NCI-H524 (cell line): Measurements from ENCODE around the gene CHST2.
A peak's percentile ranks its signal among the peaks of the same experiment; 100 is the strongest.
"Not testable (repeated sequence)": the region's sequence is repeated elsewhere in the genome, so short reads cannot be mapped to it uniquely, and the experiment has no call there.

ENCODE experiments used
- DNase-seq, 2 experiments: peaks; one replicate each; lab custom pipeline; 2025; lab: John Stamatoyannopoulos, UW

Gene CHST2

DNA sequence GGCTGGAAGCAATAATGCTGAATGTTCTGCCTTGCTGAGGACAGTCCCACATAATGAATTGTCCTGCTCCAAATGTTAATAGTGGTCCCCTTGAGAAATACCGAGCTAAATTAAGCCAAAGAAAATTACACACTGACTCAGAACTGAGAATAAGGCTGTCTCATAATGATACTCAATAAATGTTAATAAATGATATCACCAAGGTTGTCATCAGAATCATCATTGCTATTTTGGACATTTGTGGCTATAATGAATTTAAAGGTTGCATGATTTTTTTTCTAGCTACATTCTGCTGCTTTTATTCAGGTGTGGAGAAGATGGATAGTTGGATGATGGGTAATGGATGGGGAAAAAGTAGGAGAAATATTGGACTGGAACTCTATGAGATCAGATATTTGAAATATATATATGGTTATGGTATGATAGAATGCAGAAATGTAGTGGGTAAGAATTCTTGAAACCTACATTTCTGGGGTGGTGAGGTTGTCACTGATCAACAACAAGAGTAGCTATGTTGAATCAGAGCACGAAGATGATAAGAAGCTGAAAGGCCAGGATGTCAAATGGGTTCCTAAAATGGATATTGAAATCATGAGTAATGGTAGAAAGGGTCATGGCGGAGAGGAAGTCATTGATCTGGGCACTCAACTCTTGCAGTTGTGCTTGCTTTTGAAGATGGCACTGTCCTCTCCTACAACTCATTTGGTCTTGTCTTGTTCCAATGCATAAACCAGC lies 12.8 kb downstream of the CHST2 start:
- no peak for DNase-seq

- peak in 1 of 2 experiments; percentile 12 for DNase-seq
These were observed 14.9 kb downstream of the CHST2 start for GRCh38 chr3:143134471-143134870.

DNA sequence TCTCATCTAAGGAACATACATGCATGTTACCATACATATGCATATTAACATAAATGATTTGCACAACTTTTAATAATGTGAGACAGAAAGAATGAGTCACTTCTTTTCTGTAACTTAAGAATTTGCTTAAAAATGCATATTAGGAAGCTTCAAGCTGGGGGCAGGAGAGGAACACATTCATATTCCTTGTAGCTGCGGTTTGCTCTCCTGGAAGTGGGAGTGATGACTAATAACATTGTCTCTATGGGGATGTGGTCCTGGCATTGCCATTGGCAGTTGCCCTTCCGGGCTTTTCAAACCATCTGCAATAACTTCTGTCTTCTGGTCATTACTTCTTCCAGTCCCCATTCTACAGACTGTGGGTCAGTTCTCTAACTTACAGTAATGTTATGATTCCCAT lies 15.6 kb downstream of the CHST2 start:
- no peak for DNase-seq

- DNase-seq = no peak
These were observed 18.0 kb downstream of the CHST2 start for GRCh38 chr3:143137435-143138036.

DNA sequence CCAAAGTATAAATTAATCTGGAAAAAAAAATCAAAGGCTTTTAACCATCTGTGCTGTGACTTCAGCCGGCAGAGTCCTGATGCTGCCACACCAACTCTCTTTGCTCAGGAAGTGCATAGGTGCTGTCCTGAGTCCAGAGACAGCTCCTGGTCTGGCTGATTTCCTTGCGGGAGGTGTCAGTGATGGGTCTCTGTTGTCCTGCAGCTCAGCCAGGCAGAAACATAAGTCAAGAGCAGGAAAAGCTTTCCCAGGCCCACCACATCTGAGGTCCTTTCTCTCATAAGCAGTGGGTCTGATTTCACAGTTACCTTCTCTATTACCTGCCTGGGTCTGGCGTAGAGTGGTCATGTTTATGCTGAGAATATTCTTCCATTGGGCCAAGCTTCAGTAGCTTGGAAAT lies 19.4 kb downstream of the CHST2 start:
- no peak for DNase-seq

- DNase-seq = no peak
These were observed 20.2 kb downstream of the CHST2 start for GRCh38 chr3:143139762-143140161.

DNA sequence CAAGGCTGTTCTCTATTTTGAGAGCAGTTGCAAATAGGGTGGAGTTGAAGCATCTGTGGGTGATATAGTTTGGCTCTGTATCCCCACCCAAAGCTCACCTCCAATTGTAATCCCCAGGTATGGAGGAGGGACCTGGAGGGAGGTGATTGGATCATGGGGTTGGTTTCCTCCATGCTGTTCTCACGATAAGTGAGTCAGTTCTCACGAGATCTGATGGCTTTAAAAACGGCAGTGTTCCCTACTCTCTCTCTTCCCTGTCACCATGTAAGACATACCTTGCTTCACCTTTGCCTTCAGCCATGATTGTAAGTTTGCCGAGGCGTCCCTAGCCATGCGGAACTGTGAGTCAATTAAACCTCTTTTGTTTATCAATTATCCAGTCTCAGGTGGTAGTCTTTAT lies 21.0 kb downstream of the CHST2 start:
- no peak for DNase-seq

DNA sequence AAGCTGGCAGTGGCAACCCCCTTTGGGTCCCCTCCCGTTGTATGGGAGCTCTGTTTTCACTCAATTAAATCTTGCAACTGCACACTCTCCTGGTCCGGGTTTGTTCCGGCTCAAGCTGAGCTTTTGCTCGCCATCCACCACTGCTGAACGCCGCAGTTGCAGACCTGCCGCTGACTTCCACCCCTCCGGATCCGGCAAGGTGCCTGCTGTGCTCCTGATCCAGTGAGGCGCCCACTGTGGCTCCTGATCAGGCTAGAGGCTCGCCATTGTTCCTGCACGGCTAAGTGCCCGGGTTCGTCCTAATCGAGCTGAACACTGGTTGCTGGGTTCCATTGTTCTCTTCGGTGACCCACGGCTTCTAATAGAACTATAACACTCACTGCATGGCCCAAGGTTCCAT lies 22.8 kb downstream of the CHST2 start:
- no peak for DNase-seq

- DNase-seq = no peak
These were observed 26.3 kb downstream of the CHST2 start for GRCh38 chr3:143145906-143146305.

- no peak for DNase-seq
These were observed 27.1 kb downstream of the CHST2 start for GRCh38 chr3:143146486-143147274.

GRCh38 chr3:143147707-143148106 lies 28.1 kb downstream of the CHST2 start:
- no peak for DNase-seq

GRCh38 chr3:143150071-143150470 lies 30.5 kb downstream of the CHST2 start:
- no peak for DNase-seq

DNA sequence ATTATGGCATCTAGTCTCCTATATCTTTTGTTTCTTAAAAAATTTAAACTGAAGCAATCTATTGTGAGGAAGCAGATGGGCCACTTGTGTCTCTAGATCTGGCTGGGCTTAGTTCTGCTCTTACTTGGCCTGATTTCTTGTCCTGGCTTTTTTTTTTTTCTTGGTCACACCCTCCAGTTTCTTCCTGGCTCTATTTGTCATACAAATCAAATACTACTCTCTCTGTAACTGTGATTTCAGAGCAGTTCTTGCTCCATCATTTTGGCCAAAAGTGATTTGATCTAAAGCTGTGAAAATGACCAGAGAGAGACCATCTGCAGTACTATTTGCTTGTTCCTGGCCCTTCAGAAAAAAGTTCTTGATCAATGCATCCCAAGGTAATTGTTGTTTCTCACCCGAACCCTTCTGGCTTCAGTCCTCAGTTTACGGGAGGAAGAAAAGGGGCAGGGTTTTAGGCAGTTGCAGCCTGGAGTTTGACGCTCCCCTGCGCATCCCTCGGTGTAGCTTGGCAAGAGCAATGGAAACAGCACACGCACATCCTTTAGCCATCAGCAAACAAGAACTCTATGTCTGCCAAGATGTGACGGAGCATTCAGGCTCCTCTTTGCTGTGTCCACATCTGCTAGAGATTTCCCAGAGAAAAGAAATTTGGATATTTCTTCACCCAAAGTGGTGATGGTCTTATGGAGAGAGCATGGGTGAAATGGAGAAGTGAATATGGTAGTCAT lies 31.6 kb downstream of the CHST2 start:
- DNase-seq = no peak

DNA sequence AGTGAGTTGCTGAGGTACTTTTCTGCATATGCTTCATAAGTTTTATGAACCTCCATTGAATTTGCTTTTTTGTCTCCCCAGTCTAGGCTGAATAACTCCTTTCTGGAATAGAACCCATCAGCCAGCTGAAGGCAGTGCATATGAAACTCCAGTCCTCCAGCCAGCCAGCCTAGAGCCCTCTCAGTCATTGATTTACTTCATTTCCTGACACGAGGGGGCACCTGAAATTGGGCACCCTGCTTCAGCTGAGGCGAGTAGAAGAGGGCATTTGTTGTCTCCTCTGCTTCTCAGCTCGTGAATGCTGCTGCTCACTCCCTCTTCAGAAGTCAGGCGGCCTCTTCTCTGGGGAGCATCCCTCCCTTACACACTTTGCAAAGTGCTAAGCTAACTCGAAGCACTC lies 32.5 kb downstream of the CHST2 start:
- no peak for DNase-seq

DNA sequence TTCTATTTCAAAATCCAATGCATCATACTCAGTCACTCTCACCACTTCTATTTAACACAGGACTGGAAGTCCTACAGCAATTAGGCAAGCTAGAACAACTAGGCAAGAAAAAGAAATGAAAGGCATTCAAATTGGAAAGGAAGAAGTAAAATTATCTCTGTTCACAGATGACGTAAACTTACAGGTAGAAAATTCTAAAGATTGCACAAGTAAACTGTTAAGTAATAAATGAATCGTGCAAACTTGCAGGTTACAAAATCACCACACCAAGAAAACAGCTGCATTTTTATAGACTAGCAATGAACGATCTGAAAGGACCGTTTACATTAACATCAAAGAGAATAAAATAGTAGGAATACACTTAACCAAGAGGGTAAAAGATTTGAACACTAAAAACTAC lies 36.2 kb downstream of the CHST2 start:
- DNase-seq = no peak

DNA sequence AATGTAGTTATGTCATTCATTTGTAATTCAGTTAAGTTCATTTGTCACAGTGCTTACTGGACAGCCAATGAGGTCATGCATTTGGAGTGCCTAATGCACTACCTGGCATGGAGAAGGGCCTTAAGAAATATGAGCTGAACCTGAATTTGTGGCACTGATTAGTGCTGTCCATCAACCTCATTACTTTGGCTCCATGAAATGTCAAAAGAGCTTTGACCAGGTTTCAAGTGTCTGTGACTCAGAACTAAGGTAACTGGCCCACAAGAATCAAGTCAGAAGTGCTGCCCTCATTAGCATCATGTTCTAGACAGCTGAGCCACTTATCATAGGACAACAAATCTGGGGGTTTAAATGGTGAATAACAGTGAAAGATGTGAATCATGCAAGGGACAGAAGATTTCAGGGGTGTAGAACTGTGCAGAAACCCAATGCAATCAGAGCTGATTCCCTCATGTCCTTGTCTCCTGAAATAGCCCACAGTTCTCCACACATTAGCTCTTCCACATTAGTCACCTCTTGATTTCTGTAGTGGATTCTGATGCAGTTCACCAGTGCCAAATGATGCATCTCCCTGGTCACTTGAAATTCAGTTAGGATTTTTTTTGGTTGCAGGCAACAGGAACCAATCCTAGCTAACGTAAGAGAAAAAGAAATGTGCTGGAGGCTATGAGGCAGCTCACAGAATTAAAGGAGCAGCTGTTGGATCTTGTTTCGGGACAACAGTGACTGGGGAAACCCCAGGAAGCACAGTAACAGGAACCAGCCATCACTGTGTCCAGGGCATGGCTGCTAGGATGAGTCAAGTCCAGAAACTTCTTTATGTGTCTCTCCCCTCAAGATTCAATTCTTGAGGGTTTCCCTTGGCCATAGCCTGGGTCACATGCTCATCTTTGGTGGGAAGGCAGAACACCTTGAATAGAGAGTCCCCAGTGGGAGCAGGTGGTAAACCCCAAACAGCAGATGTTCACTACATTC lies 38.7 kb downstream of the CHST2 start:
- DNase-seq = peak in 1 of 2 experiments; percentile 26

DNA sequence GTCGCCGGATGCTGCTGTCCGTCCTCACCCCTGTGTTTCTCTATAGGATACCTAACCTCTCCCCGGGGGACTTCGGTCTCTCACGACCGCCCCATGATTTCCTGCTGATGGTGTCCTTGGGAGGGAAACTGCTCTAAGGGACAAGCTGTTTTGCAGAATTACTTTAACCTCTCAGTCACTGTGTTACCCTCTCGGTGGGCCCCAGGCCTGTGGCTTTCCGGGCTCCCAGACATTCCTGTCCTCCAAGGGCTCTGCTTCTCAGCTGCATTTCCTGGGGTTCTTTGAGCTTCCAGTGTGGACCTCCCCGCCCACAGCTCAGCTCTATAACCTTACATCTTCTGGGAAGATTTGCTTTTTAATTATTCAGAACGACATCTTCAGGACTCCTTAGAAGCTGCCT lies 40.9 kb downstream of the CHST2 start:
- no peak for DNase-seq

DNA sequence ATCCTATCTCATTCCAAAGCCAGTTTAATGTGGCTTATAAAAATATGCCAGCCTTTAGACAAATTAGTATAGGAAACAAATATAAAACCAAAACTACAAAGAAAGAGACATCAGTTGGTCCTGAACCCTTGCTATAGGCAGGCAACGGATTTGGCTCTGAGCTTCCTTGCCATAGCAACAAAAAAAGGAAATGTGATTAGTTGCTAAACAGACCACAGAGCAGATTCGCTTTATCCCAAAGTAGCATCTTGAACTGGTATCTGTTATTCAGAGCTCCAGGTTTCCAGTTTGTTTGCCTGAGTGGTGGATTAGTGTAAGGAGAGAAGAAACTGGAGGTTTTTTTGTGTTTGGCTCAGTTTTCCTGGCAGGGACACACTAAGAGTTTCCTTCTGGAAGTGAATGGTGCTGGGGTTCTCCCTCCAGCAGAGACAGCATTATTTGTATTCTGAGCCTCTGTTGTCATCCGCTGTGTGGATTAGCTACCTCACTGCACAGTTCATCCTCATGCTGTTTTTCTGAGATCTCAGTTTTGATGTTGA lies 44.1 kb downstream of the CHST2 start:
- no peak for DNase-seq

DNA sequence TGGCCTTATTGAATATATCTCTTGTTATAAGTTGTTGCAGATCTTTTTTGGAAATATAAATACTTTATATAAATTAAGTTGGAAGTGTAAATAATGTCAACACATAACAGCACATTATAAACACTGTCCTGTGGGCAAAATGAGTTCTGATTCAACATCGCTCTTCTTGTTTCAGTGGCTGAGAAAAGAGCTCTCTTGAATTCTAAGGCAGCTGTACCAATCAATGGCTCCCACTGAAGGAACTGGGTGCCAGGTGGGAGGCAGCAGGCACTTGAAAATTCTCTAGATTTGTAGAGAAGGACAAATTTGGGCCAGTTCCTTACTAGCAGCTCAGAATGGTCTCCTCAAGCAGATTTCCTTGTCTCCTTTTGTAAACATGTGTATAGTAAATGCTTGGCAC lies 45.6 kb downstream of the CHST2 start:
- peak in 1 of 2 experiments; percentile 21 for DNase-seq

DNA sequence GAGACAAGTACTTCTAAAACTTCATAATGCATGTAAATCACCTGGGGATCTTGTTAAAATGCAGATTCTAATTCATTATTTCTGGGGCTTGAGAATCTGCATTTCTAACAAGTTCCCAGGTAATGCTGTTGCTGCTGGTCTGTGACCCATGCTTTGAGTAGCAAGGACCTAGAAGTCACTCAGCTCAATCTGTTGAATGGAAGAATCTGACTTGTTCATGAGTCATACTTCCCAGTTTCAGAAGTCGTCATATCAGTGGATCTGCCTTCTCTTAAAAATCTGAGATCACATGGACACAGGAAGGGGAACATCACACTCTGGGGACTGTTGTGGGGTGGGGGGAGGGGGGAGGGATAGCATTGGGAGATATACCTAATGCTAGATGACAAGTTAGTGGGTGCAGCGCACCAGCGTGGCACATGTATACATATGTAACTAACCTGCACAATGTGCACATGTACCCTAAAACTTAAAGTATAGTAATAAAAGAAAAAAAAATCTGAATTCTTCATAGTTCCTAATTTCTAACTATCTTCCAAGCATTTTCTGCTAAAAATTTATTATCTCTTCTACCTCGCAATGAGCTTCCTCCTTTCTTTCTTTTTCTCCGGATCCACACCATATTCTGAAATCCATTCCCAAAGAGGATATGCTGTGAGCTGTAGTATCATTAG lies 46.2 kb downstream of the CHST2 start:
- DNase-seq = not testable (repeated sequence)
